HUES6 (cell line): ENCODE results near the gene SIRT5.

Experiments used
- H3K27ac ChIP-seq: 2 replicates; pipeline ENCODE4 v1.7.0; 2013; ENCODE audit warnings: low read depth, mild to moderate bottlenecking, low read length, inconsistent platforms
- H3K27me3 ChIP-seq: 2 replicates; pipeline ENCODE4 v1.6.1; 2013; ENCODE audit warnings: low read length; ENCODE audit not compliant: control insufficient read depth, insufficient read depth
- H3K36me3 ChIP-seq: 2 replicates; pipeline ENCODE4 v1.6.1; 2013; ENCODE audit warnings: low read length; ENCODE audit not compliant: control insufficient read depth, insufficient read depth
- H3K4me1 ChIP-seq: 2 replicates; pipeline ENCODE4 v1.6.1; 2013; ENCODE audit warnings: low read length; ENCODE audit not compliant: control insufficient read depth, insufficient read depth
- H3K4me3 ChIP-seq: 2 replicates; pipeline ENCODE4 v1.5.1; 2013; ENCODE audit warnings: low read depth, low read length
- H3K9ac ChIP-seq: one replicate; pipeline ENCODE4 v1.6.1; 2013; ENCODE audit warnings: mild to moderate bottlenecking, low read length
- H3K9me3 ChIP-seq: 2 replicates; pipeline ENCODE4 v1.6.1; 2013; ENCODE audit warnings: low read depth, low read length; ENCODE audit not compliant: control insufficient read depth, insufficient read depth

SIRT5 gene

GRCh38 chr6:13638626-13639025 is 64.2 kb downstream of the SIRT5 start:
- Histone ChIP-seq H3K27me3 (no peaks in the 10 kb centered on the region), H3K36me3 (peaks cover 15% of the 10 kb centered on the region; the same call in 1 of the 2 replicates), H3K4me3 (no peak overlapping the region), H3K9me3 (no peaks in the 10 kb centered on the region), H3K9ac (no peak overlapping the region), H3K27ac (0 out of 2 replicates have a peak overlapping the region, but pooled peaks have one; percentile 18), H3K4me1 (peaks cover 35% of the 10 kb centered on the region)

DNA sequence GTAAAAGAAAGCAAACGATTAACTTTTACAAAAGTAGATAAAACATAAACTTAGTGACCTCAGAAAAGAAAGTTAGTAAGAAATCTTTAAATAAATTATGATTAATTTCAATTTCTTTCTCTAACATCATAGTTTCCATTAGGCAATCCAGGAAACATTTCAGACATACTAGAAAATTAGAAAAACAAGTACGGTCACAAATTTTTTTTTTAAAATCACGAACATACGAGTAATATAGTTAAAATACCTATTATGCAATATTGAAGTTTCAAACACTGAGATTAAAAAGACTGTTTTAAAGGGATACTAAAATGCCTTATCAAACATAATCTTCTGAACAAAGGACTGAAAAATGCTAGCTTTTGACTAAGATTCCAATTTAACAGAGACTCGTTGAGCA is 66.9 kb downstream of the SIRT5 start:
- Histone ChIP-seq H3K27me3 (no peaks in the 10 kb centered on the region), H3K4me1 (peaks cover 19% of the 10 kb centered on the region), H3K4me3 (no peak overlapping the region), H3K36me3 (peaks cover 18% of the 10 kb centered on the region), H3K9me3 (no peaks in the 10 kb centered on the region), H3K9ac (no peak overlapping the region), H3K27ac (no peak overlapping the region)

- Histone ChIP-seq H3K4me1 (peaks cover 8% of the 10 kb centered on the region; the same call in 1 of the 2 replicates), H3K9ac (no peak overlapping the region), H3K9me3 (no peaks in the 10 kb centered on the region), H3K27me3 (no peaks in the 10 kb centered on the region), H3K27ac (no peak overlapping the region), H3K4me3 (no peak overlapping the region), H3K36me3 (peaks cover 9% of the 10 kb centered on the region)
These were observed 68.7 kb downstream of the SIRT5 start for GRCh38 chr6:13643125-13643524.

DNA sequence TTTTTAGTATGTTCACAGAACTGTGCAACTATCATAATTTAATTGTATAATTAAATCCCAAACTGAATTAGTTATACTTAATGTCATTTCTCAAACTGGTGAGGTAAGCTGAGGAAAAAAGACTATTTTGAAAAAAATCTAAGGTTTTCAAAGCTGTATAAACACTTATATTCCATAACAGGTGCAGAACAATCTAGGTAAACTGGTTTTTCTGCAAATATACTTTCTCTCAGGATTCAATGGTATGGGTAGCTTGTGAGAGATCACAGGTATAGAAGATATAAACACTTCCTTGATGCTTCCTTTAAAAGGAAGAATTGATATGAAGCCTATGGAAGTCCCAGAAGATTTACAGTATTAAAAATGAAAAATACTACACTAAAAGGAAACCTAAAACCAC is 74.4 kb downstream of the SIRT5 start:
- no peak overlapping the region for H3K27ac ChIP-seq
- H3K9ac ChIP-seq: no peak overlapping the region
- H3K4me1 ChIP-seq: no peaks in the 10 kb centered on the region
- H3K9me3 ChIP-seq: no peaks in the 10 kb centered on the region
- peaks cover 7% of the 10 kb centered on the region for H3K36me3 ChIP-seq
- H3K27me3 ChIP-seq: no peaks in the 10 kb centered on the region
- no peak overlapping the region for H3K4me3 ChIP-seq

DNA sequence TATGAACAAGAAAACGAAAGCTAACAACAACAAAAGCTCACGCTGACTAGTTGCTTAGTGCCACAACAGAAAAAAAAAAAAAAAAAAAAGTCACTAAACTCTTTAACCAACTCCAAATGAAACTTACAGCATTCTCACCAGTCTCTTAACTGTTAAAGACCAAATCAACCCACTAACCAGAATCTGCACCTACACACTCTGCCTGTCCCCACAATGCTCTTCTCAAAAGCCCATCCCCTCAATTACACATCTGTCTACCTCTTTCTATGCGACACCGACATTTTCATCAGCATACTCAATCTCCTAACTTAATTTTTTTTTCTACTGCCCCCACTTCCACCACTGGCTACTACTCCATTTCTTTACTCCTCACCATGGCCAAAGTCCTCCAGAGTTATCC is 75.0 kb downstream of the SIRT5 start:
- Histone ChIP-seq H3K27me3 (no peaks in the 10 kb centered on the region), H3K4me3 (no peak overlapping the region), H3K4me1 (no peaks in the 10 kb centered on the region), H3K27ac (no peak overlapping the region), H3K9ac (no peak overlapping the region), H3K36me3 (peaks cover 5% of the 10 kb centered on the region), H3K9me3 (no peaks in the 10 kb centered on the region)

GRCh38 chr6:13653296-13653695 is 78.9 kb downstream of the SIRT5 start:
- H3K9ac ChIP-seq: no peak overlapping the region
- H3K27ac ChIP-seq: no peak overlapping the region
- H3K27me3 ChIP-seq: no peaks in the 10 kb centered on the region
- no peaks in the 10 kb centered on the region for H3K4me1 ChIP-seq
- H3K36me3 ChIP-seq: peaks cover 4% of the 10 kb centered on the region
- no peak overlapping the region for H3K4me3 ChIP-seq
- H3K9me3 ChIP-seq: no peaks in the 10 kb centered on the region

DNA sequence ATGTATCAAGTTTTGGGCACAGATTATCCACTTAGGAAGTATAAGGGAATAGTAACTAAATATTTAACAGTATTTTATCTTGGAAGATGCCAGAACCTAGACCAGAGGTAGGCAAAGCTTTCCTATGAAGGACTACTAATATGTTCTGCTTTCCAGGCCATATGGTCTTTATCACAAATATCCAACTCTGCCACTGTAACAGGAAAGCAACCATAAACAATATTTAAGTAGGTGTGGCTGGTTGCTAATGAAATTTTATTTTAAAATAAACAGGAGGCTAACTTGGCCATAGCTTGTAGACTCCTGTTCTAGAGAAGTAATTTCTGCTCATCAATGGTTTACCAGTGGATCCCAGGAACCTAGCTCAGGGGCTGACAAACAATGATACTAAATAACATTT is 80.1 kb downstream of the SIRT5 start:
- Histone ChIP-seq H3K27ac (no peak overlapping the region), H3K9me3 (no peaks in the 10 kb centered on the region), H3K36me3 (peaks cover 4% of the 10 kb centered on the region), H3K9ac (no peak overlapping the region), H3K27me3 (no peaks in the 10 kb centered on the region), H3K4me3 (no peak overlapping the region), H3K4me1 (no peaks in the 10 kb centered on the region)

DNA sequence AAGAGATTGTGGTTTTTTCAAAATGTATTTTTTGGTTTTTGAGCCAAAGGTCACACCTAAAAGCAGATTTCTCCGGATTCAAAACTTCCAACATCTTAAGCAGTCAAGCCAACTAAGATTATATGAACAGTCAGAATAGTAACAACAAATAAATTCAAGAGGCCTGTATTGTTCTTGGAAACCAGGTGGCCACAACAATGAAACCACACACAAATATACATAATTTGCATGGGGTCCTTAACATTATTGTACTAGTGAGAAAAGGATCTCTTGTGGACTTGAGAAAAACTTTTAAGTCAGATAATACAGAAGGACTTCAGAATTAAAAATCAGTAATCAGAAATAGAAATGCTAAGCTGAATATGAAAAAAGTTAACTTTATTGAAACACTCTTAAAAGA is 81.3 kb downstream of the SIRT5 start:
- no peaks in the 10 kb centered on the region for H3K27me3 ChIP-seq
- H3K4me1 ChIP-seq: no peaks in the 10 kb centered on the region
- no peak overlapping the region for H3K4me3 ChIP-seq
- no peak overlapping the region for H3K27ac ChIP-seq
- H3K9me3 ChIP-seq: no peaks in the 10 kb centered on the region
- peaks cover 4% of the 10 kb centered on the region; the same call in 1 of the 2 replicates for H3K36me3 ChIP-seq
- no peak overlapping the region for H3K9ac ChIP-seq

GRCh38 chr6:13660273-13660672 is 85.9 kb downstream of the SIRT5 start:
- Histone ChIP-seq H3K9ac (no peak overlapping the region), H3K36me3 (no peaks in the 10 kb centered on the region), H3K27me3 (no peaks in the 10 kb centered on the region), H3K27ac (no peak overlapping the region), H3K4me3 (no peak overlapping the region), H3K9me3 (no peaks in the 10 kb centered on the region), H3K4me1 (peaks cover 10% of the 10 kb centered on the region)

DNA sequence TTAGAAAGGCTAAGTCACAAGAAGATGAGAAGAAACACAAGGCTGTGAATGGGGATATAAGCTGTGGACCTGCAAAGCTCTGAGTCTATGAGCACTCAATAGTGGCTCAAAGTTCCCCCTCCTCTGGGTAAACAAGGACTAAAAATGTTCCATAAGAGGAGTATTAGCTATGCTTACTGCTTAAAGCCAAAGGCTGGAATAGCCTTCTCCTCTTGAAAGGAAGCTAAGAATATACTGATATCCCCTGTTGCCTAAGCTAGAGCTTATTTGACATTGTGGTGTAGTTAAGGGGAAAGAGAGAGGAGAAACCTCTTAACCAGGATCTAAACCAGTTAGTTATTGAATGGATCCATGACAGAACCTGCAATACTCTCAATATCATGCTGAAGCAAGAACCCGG is 86.5 kb downstream of the SIRT5 start:
- H3K27ac ChIP-seq: no peak overlapping the region
- H3K27me3 ChIP-seq: no peaks in the 10 kb centered on the region
- H3K4me3 ChIP-seq: no peak overlapping the region
- no peaks in the 10 kb centered on the region for H3K9me3 ChIP-seq
- no peaks in the 10 kb centered on the region for H3K36me3 ChIP-seq
- H3K9ac ChIP-seq: no peak overlapping the region
- peaks cover 10% of the 10 kb centered on the region for H3K4me1 ChIP-seq

DNA sequence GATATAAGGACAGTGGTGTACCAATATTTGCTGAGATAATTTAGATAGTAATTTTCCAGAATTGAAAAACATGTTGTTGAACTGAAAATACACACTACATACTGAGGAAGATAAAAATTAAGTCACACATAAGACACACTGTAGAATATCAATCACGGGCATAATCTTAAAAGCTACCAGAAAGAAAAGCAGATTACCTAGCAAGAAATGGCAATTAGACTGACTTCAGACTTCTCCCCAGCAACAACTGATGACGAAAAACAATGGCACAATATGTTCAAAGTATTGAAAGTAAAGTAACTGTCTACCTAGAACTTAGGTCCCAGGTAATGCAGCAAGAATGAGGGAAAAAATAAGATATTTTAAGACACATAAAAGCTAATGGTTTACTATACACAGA is 87.2 kb downstream of the SIRT5 start:
- Histone ChIP-seq H3K9ac (no peak overlapping the region), H3K4me3 (no peak overlapping the region), H3K36me3 (no peaks in the 10 kb centered on the region), H3K4me1 (peaks cover 10% of the 10 kb centered on the region), H3K27me3 (no peaks in the 10 kb centered on the region), H3K9me3 (no peaks in the 10 kb centered on the region), H3K27ac (no peak overlapping the region)
